ENCODE measurements around the gene CCDC69. TPM values are rescaled to one million over a fixed set of nuclear protein-coding genes. Genes with fewer than 3 reads are reported as not detected.

Gene CCDC69
- total and polyA plus RNA-seq, 2 of the 8 experiments (the other 6 are each of a cell fraction or from before 2014, with no cell fraction given): 8.4 to 10.8 TPM

GRCh38 chr5:151219138-151219537, 4.8 kb downstream of the CCDC69 start:
- Histone ChIP-seq H2BK5ac (ENCODE audit: low read depth, low read length) (no peak overlapping the region), H3K9me3 (ENCODE audit: insufficient read depth in 2 of 2, low read depth in 1 of 2, low read length in 1 of 2) (no peaks in the 10 kb centered on the region), H3K9ac (replicated peaks in 1 of 4; ENCODE audit: extremely low read depth in 1 of 4, low read depth in 3 of 4, low read length in 3 of 4) (no peak overlapping the region), H3K4me1 (replicated peaks in 1 of 4; ENCODE audit: control insufficient read depth in 3 of 4, insufficient read depth in 4 of 4, low read length in 3 of 4) (peaks cover 2 to 10% (median 6%) of the 10 kb centered on the region in 4 experiments), H2BK12ac (ENCODE audit: low read depth, low read length) (no peak overlapping the region), H3K27ac (ENCODE audit: low read depth, low read length) (no peak overlapping the region), H3K4me2 (ENCODE audit: insufficient read depth in 1 of 2, low read depth in 2 of 2, low read length in 2 of 2) (no peak overlapping the region), H3K4ac (replicated peaks; ENCODE audit: insufficient read length, low read depth, low read length) (no peak overlapping the region), H4K8ac (ENCODE audit: extremely low read depth, insufficient read depth, low read length) (no peak overlapping the region), H2BK120ac (replicated peaks; ENCODE audit: low read depth, low read length) (no peak overlapping the region), H3K79me1 (ENCODE audit: low read depth, low read length) (peaks cover 3% of the 10 kb centered on the region; the same call in 1 of the 2 replicates), H2AK5ac (ENCODE audit: low read depth, low read length) (no peak overlapping the region), H3K79me2 (ENCODE audit: control insufficient read depth in 1 of 2, insufficient read depth in 2 of 2, low read length in 2 of 2) (no peaks in the 10 kb centered on the region), H4K5ac (ENCODE audit: insufficient read length, low read depth, low read length) (no peak overlapping the region), H3K27me3 (replicated peaks in 1 of 4; ENCODE audit: control insufficient read depth in 3 of 4, extremely low read depth in 1 of 4, insufficient read depth in 3 of 4, low read length in 3 of 4) (peaks cover 0 to 2% (median 0%) of the 10 kb centered on the region in 4 experiments; a peak in 3 of 7 replicates), H3K4me3 (ENCODE audit: extremely low read depth in 1 of 4, insufficient read depth in 2 of 4, low read depth in 3 of 4, low read length in 4 of 4) (no peak overlapping the region), H3K36me3 (ENCODE audit: control insufficient read depth in 2 of 4, insufficient read depth in 4 of 4, low read length in 3 of 4) (no peaks in the 10 kb centered on the region), H2BK15ac (ENCODE audit: low read length) (no peak overlapping the region), H3K14ac (ENCODE audit: insufficient read length) (no peak overlapping the region), H2BK20ac (ENCODE audit: low read length) (no peak overlapping the region), H3K18ac (ENCODE audit: extremely low read depth, low read length) (no peak overlapping the region), H4K91ac (replicated peaks; ENCODE audit: insufficient read length, low read length) (no peak overlapping the region), H3K56ac (replicated peaks; ENCODE audit: insufficient read length, low read depth, low read length) (no peak overlapping the region), H2AFZ (ENCODE audit: low read length) (no peak overlapping the region), H3K23ac (ENCODE audit: insufficient read length) (no peak overlapping the region), H4K20me1 (replicated peaks in 1 of 2; ENCODE audit: control insufficient read depth in 1 of 2, insufficient read depth in 2 of 2, low read length in 2 of 2) (peaks cover 0 to 2% of the 10 kb centered on the region in 2 experiments), H3K23me2 (ENCODE audit: low read depth, low read length) (peaks cover 5% of the 10 kb centered on the region; the same call in 1 of the 2 replicates)
- ChIA-PET CTCF (ENCODE audit: partially characterized antibody) (interaction anchor here (0.8 to 2.2 kb wide), 9 partner anchors 11 to 170 kb away, joined by 3 to 12 read pairs (median 4); no protein-coding TSS in a partner anchor), POLR2A (ENCODE audit: partially characterized antibody) (interaction anchor here (1.2 kb wide), 1 partner anchor 33 kb away, joined by 3 read pairs; no protein-coding TSS in a partner anchor)
- 90% methylated on average over 9 of the region's 9 CpGs; no CpG with 5 or more reads in 1 of the 2 experiments for WGBS, 2 experiments (ENCODE audit: extremely low coverage in 1 of 2, insufficient coverage in 1 of 2, insufficient read length in 1 of 2, insufficient replicate concordance in 2 of 2, low coverage in 1 of 2, low lambda C conversion rate in 2 of 2, missing lambda C conversion rate in 1 of 2)
- FAIRE-seq: no peak
- DNase-seq (ENCODE audit: low read depth in 1 of 2, low spot score in 2 of 2): no peak
- TF ChIP-seq TAF7 (optimal IDR thresholded peaks at IDR 0.05; ENCODE audit: borderline replicate concordance, low read depth, low read length): no peak
- no peak for TF ChIP-seq MAFK (IDR thresholded peaks at IDR 0.05; ENCODE audit: low read depth, low read length)
- TF ChIP-seq TEAD4 (IDR thresholded peaks at IDR 0.05; ENCODE audit: low read depth, low read length): no peak
- TF ChIP-seq, protein P1, sequence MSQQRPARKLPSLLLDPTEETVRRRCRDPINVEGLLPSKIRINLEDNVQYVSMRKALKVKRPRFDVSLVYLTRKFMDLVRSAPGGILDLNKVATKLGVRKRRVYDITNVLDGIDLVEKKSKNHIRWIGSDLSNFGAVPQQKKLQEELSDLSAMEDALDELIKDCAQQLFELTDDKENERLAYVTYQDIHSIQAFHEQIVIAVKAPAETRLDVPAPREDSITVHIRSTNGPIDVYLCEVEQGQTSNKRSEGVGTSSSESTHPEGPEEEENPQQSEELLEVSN (IDR thresholded peaks at IDR 0.05): no peak
- TF ChIP-seq KDM4A (IDR thresholded peaks at IDR 0.05; ENCODE audit: low read depth, low read length, severe bottlenecking): no peak
- no peak for TF ChIP-seq CTCF (IDR thresholded peaks at IDR 0.05; ENCODE audit: control extremely low read depth in 1 of 3, insufficient read depth in 1 of 3, low read depth in 1 of 3, low read length in 3 of 3)
- no peak for TF ChIP-seq EZH2 (IDR thresholded peaks at IDR 0.05; ENCODE audit: low read depth, low read length, severe bottlenecking)
- no peak for TF ChIP-seq JUN (IDR thresholded peaks at IDR 0.05; ENCODE audit: low read depth, low read length)
- TF ChIP-seq BCL11A (IDR thresholded peaks at IDR 0.05; ENCODE audit: low read depth in 2 of 2, low read length in 2 of 2): no peak
- no peak for TF ChIP-seq ZNF274 (IDR thresholded peaks at IDR 0.05; ENCODE audit: borderline replicate concordance, extremely low read depth, low read length)
